IMR-90 (cell line): ENCODE measurements around the gene ALPI.
"Not testable (repeated sequence)": the region's sequence is repeated elsewhere in the genome, so short reads cannot be mapped to it uniquely, and the experiment has no call there.

ENCODE experiments used
- CTCF ChIP-seq: conservative IDR thresholded peaks from 2 replicates; pipeline ENCODE4 v1.5.1; 2012; ENCODE audit warnings: mild to moderate bottlenecking, low read depth, low read length, improper control_type of control experiment
- ELK1 ChIP-seq: fragments of 150-350 bp; IDR thresholded peaks from 2 replicates; pipeline ENCODE4 v1.6.1; 2016; ENCODE audit warnings: low read depth, mild to moderate bottlenecking, low read length, moderate library complexity, borderline replicate concordance
- FOS ChIP-seq: fragments of 150-350 bp; IDR thresholded peaks from 2 replicates; pipeline ENCODE4 v1.6.1; 2016; ENCODE audit warnings: low read depth, low read length
- POLR2A ChIP-seq: IDR thresholded peaks from 2 replicates; pipeline ENCODE4 v1.6.1; 2012; ENCODE audit warnings: mild to moderate bottlenecking, low read depth, low read length
- RAD21 ChIP-seq: IDR thresholded peaks from 2 replicates; pipeline ENCODE4 v1.6.1; 2012; ENCODE audit warnings: low read length, improper control_type of control experiment
- SMC3 ChIP-seq: fragments of 150-350 bp; IDR thresholded peaks from 2 replicates; pipeline ENCODE4 v1.6.1; 2016; ENCODE audit warnings: low read depth, mild to moderate bottlenecking, antibody characterized with exemption, low read length, moderate library complexity

- not testable (repeated sequence) for TF ChIP-seq POLR2A, CTCF, SMC3, RAD21, ELK1, FOS
Measured at GRCh38 chr2:232442431-232442830, 13.5 kb upstream of the ALPI start.
